ENCODE data around the gene TMEM132A. TPM values are rescaled to one million over a fixed set of nuclear protein-coding genes. Genes with fewer than 3 reads are reported as not detected.
"Not testable (repeated sequence)": the region's sequence is repeated elsewhere in the genome, so short reads cannot be mapped to it uniquely, and the experiment has no call there.

The TMEM132A gene
- total RNA-seq, 1 experiment from 2014 or later = 29.2 TPM

DNA sequence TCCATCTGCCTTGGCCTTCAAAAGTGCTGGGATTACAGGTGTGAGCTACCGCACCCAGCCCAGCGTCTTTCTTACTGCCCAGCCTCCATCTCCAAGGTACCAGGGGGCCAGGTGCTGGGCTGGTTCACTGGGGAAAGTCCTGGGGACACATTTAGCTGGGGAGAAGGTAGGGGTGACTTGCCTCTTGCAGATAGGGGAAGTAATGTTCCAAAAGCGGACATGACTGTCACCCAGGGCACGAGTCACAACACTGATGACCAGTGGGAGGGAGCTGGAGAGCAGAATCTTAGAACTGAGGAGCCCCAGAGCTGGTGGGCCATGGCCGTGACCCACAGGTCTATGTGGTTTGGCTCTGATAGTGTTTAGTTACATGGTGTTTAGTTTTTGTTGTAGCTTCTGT lies 30.2 kb downstream of the TMEM132A start:
- DNase-seq (ENCODE audit: low read depth) = no peak

DNA sequence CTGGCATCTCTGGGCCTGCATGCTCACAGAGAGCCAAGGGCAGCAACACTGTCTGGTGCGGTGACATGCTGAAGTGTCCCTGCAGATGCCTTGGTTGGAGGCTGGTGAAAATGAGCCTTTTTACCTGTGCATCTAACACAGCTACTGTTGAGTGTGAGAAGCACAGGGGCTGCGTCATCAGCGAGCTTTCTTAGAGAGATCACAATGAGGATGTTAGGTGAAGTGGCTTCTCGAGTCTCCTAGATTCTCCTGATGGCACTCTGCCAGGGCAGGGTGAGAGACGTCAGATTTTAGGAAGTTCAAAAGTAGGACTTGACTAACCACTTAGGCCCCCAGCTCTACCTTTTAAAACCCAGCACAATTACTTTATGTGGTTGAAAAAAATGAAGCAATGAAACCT lies 31.3 kb downstream of the TMEM132A start:
- no peak for DNase-seq (ENCODE audit: low read depth)

DNA sequence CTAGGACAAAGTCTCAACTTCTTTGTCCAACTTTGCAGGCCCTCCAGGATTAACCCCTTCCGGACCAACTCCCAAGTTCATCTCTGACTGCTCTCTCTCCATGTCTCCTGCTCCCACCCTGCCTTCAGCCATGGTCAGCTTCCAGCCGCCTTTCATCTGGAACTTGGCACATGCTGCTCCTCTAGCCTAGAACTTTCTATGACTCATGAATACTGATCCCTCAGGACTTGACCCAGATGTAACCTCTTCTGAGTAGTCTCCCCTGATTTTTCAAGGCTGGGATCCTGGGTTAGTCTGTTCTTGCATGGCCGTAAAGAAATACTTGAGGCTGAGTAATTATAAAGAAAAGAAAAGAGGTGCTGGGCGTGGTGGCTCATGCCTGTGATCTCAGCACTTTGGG lies 32.9 kb downstream of the TMEM132A start:
- DNase-seq (ENCODE audit: low read depth) = peak; percentile 46

DNA sequence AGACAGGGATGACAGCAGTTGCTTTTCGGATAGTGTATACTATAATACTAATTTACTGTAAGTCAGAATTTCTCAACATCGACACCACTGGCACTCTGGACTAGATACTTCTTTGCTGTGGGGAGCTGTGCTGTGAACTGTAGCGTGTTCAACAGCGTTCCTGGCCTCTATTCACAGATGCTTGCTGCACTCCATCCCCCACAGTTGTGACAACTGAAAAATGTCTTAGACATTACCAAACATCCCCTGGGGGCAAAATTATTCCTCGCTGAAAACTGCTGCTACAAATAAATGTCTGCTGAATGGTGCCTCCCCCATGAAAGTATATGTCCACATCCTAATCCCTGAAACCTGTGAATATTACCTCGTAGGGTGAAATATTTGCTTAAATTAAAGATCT lies 35.2 kb downstream of the TMEM132A start:
- DNase-seq (ENCODE audit: low read depth) = peak; percentile 24

DNA sequence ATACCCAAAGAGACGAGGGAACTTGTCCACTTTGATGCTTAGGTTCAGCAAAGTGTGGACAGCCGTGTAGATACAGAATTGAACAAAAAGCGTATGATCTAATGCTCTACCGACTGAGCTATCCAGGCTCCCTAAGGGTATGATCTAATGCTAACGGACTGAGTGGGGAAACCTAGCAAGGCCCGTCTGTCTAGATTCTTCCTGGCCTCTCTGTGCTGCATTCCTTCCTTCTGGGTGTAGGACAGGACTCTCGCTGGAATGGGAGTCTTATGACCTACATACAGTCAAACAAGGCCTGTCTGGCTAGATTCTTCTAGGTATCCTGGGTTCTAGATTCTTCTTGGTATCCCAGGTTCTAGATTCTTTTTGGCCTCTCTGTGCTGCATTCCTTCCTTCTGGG lies 36.1 kb downstream of the TMEM132A start:
- no peak for DNase-seq (ENCODE audit: low read depth)

GRCh38 chr11:60964801-60965200 lies 40.5 kb downstream of the TMEM132A start:
- no peak for DNase-seq (ENCODE audit: low read depth)

GRCh38 chr11:60966890-60967289 lies 42.6 kb downstream of the TMEM132A start:
- no peak for DNase-seq (ENCODE audit: low read depth)

DNA sequence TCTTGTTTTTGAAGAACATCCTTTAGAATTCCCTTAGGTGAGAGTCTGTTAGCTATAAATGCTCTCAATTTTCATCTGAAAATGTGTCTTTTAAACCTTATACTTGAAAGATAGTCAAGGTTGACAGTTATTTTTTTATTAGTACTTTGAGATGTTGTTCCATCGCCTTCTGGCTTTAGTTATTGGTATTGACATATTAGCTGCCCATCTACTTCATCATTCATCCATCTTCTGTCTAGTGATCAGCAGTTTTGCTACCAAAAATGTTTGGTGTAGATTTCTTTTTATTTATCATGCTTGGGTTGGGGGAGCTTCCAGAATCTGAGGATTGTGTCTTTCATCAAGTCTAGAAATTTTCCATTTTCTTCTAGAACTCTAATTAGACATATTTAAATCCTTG lies 44.0 kb downstream of the TMEM132A start:
- no peak for DNase-seq (ENCODE audit: low read depth)

GRCh38 chr11:60970369-60970774 lies 46.1 kb downstream of the TMEM132A start:
- DNase-seq (ENCODE audit: low read depth) = peak; percentile 32

- DNase-seq (ENCODE audit: low read depth) = no peak
Observed at GRCh38 chr11:60970890-60971289, 46.6 kb downstream of the TMEM132A start.

GRCh38 chr11:60971520-60971919 lies 47.3 kb downstream of the TMEM132A start, which contains the start of gene CD6:
TSS of gene CD6 (plus strand) at chr11:60971680. CDS start at chr11:60971866, 186 bp downstream.
- no peak for DNase-seq (ENCODE audit: low read depth)

DNA sequence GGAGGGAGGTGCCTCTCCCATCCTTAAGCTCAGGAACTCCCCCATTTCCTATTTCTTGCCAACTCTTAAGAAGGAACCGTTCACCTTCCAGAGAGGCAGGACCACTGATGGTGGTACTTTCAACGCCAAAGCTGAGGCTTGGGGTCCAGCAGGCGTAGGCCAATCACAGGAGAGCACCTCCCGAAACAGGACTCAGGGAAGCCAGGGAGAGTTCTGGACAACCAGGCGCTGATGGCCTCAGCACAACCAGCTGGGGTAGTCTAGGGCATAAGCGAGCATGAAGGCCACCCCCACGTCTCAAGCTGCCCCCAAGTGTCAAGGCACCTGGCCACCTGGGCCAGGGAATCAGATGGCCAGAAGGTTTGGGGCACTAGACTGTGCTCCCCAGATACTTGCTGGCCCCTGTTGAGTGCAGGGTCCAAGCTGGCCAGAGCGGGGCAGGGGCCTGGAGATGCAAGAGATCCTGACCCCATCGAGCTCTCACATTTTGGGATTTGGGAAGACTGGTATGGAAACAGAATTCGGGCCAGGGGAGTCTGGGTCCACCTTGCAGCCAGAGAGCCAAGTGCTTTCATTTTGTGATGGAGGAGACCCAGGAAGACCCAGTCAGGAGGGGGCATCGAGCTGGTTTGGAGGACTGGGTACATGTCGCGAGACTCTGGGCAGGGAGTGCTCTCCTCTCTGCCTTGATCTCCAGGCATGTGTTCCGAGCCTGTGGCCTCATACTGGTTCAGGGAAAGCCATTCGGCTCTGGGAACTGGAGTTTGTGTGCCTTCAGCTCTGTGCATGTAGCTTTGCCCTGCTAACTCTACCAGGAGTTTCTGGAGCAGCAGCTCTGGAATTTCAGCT lies 48.1 kb downstream of the TMEM132A start:
- no peak for DNase-seq (ENCODE audit: low read depth)

DNA sequence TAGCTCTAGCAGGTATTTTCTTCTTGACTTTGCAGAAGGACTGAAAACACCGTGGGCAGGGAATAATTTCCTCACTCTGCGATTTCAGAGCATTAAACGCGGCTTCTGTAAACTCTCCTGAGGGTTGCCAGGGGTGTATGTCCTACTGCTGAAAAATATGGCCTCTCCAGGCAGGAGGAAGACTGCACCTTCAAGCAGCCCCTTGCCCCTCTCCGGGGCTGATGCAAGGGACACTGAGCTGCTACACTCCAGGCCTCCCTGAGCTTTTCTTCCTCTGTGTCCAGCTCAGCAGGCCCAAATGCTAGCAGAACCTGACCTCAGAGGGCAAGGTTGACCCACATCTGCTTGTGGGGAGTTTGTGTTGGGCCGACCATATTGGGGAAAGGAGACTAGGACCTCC lies 49.4 kb downstream of the TMEM132A start:
- DNase-seq (ENCODE audit: low read depth) = no peak

DNA sequence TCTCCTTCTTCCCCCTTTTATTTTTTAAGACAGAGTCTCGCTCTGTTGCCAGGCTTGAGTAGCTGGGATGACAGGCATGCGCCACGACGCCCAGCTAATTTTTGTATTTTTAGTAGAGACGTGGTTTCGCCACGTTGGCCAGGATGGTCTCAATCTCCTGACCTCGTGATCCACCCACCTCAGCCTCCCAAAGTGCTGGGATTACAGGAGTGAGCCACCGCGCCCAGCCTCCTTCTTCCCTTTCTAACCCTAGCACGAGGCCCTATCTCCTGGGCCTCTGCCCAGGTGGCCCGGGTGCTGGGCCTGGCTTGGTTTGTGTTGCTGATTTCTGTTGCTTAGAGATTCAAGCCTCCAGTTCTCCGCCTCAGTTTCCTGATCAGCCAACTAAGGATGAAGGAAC lies 50.1 kb downstream of the TMEM132A start:
- DNase-seq (ENCODE audit: low read depth) = not testable (repeated sequence)

- DNase-seq (ENCODE audit: low read depth) = no peak
Observed at GRCh38 chr11:60974726-60975125, 50.5 kb downstream of the TMEM132A start.

GRCh38 chr11:60977224-60977623 lies 53.0 kb downstream of the TMEM132A start:
- no peak for DNase-seq (ENCODE audit: low read depth)

- DNase-seq (ENCODE audit: low read depth) = no peak
Observed at GRCh38 chr11:60977836-60978235, 53.6 kb downstream of the TMEM132A start.

DNA sequence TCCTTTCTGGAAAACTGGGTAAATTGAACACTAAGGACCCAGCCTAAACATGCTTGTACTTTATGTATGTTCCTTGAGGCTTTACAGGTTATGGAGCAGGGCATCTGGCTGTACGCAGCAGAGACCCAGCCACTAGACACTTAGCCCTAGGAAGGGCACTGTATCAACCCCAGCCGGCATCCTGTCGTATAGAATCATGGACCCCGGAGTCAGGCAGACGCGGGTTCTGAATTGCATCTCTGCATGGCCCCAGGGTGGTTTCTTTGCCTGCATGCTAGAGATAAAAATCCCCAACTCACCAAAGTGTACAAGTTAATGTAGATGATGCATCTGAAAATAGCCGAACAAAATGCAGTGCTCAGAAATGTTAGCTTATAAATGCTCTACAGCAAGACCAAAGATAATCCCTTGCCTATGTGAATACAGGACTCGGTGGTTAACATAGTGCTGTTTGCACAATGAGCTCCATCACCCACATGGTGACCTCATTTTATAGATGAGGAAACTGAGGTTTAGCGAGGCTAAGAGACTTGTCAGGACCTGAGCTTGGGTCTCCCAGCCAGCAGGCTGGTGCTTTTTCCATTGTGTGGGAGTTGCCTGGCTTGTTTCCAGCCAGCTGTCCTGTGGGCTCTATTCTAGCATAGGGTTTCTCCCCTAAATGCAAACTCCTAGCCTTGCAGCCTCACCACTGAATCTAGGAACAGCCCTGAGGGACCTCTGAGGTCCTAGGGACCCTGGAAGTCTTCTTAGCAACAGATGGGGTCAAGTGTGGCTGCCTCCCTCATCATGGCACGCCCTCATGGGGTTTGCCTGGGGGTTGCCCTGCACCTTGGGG lies 54.5 kb downstream of the TMEM132A start:
- no peak for DNase-seq (ENCODE audit: low read depth)

DNA sequence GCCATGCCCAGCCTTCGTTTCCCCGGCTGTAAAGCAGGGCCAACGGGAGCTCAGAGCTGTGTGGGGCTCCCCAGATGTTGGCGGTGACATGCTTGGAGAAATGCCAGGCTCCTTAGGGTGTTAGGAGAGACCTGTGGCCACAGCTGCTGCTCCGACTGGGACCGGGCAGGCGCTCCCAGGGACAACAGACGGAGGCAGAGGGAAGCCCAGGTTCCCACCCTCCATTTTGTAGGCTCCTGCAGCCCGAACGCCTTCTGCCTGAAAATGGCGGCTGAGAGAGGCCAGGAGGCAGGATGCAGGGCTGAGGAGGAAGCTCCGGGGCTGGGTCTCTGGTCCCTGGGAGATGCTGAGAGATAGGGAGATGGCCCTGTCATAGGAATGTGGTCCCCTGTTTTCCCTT lies 57.3 kb downstream of the TMEM132A start:
- DNase-seq (ENCODE audit: low read depth) = no peak

- no peak for DNase-seq (ENCODE audit: low read depth)
Observed at GRCh38 chr11:60982184-60982583, 57.9 kb downstream of the TMEM132A start.

GRCh38 chr11:60984149-60984548 lies 59.9 kb downstream of the TMEM132A start:
- no peak for DNase-seq (ENCODE audit: low read depth)

GRCh38 chr11:60984636-60985035 lies 60.4 kb downstream of the TMEM132A start:
- DNase-seq (ENCODE audit: low read depth) = no peak

DNA sequence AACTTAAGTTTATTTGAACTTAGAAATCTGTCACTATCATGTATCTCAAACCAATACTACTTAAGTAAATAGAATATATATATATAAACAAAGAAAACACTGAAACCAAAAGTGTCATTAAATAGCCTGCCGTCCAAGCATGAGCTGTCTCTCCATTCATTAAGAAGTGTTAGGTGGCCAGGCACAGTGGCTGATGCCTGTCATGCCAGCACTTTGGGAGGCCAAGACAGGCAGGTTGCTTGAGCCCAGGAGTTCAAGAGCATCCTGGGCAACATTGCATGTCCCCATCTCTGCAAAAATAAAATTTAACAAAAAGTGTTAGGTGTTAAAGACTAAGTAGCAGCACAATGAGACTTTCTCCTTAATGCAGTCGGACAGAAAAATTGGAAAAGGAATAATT lies 61.2 kb downstream of the TMEM132A start:
- no peak for DNase-seq (ENCODE audit: low read depth)
